DMS 273 treated with DMSO at 0.1 percent for 48 hours (cell line): ENCODE data around the gene MAP3K12.

ENCODE experiments used
- DNase-seq: peaks from one replicate; lab custom pipeline; 2025; lab: John Stamatoyannopoulos, UW

Gene MAP3K12

DNA sequence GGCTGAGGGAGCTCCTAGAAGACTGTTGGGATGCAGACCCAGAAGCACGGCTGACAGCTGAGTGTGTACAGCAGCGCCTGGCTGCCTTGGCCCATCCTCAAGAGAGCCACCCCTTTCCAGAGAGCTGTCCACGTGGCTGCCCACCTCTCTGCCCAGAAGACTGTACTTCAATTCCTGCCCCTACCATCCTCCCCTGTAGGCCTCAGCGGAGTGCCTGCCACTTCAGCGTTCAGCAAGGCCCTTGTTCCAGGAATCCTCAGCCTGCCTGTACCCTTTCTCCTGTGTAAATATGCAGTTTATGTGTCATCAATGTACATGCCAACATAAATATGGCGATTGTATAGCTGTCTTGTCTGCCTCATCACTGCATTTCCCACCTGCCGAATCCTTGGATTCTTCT lies 68.1 kb downstream of the MAP3K12 start:
- no peak for DNase-seq

DNA sequence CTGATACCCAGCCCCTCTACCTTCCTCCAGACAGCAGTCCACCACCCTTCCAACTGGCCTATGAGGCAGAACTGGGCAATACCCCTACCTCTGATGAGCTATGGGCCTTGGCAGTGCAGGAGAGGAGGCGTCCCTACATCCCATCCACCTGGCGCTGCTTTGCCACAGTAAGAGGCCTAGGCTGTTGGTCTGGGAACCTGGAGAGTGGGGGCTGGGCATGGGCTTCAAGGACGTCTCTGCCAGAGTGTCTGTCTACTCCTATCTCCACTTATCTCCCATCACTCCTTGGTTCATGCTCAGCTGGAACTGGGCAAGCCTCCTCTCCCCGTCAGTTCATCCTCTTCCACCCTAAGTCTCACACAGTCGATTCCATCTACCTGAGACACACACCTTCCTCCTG lies 69.1 kb downstream of the MAP3K12 start:
- no peak for DNase-seq
